ENCODE data around the gene HPDL.

- no peak for TF ChIP-seq MAX (IDR thresholded peaks at IDR 0.05)
- no peak for TF ChIP-seq CTCF (IDR thresholded peaks at IDR 0.05; ENCODE audit: control extremely low read depth in 1 of 3, insufficient read depth in 1 of 3, low read depth in 1 of 3, low read length in 3 of 3)
- no peak for TF ChIP-seq KDM1A (IDR thresholded peaks at IDR 0.05; ENCODE audit: borderline replicate concordance, low read length)
- TF ChIP-seq EGR1 (IDR thresholded peaks at IDR 0.05; ENCODE audit: borderline replicate concordance, low read depth, low read length), result no peak
- TF ChIP-seq ZNF274 (IDR thresholded peaks at IDR 0.05; ENCODE audit: borderline replicate concordance, extremely low read depth, low read length), result no peak
- TF ChIP-seq POU5F1 (IDR thresholded peaks at IDR 0.05; ENCODE audit: low read depth, low read length), result no peak
- no peak for TF ChIP-seq JUN (IDR thresholded peaks at IDR 0.05; ENCODE audit: low read depth, low read length)
- no peak for TF ChIP-seq CHD7 (IDR thresholded peaks at IDR 0.05; ENCODE audit: insufficient replicate concordance, low read length)
These were observed 27.4 kb upstream of the HPDL start for GRCh38 chr1:45299296-45299695.

Measured in H1 (cell line).